HEK293 (cell line): ENCODE measurements around the gene TEX13D.

Experiments used
- MZF1 ChIP-seq: fragments of 450-650 bp; formaldehyde crosslinking; IDR thresholded peaks from 2 replicates; pipeline ENCODE4 v1.5.1; 2017; ENCODE audit warnings: missing biosample characterization, missing genetic modification characterization, borderline replicate concordance
- TRIM28 ChIP-seq: IDR thresholded peaks from 2 replicates; pipeline ENCODE4 v1.6.1; 2011; ENCODE audit warnings: low read length, control low read depth, borderline replicate concordance
- ZNF10 ChIP-seq: fragments of 450-650 bp; formaldehyde crosslinking; IDR thresholded peaks from 2 replicates; pipeline ENCODE4 v1.5.1; 2017; ENCODE audit warnings: missing biosample characterization, missing genetic modification characterization
- ZNF140 ChIP-seq: fragments of 450-650 bp; formaldehyde crosslinking; IDR thresholded peaks from 2 replicates; pipeline ENCODE4 v1.5.1; 2016; ENCODE audit warnings: missing biosample characterization, missing genetic modification characterization
- ZNF2 ChIP-seq: fragments of 450-650 bp; formaldehyde crosslinking; IDR thresholded peaks from 2 replicates; pipeline ENCODE4 v1.5.1; 2016; ENCODE audit warnings: missing biosample characterization, missing genetic modification characterization
- ZNF248 ChIP-seq: fragments of 450-650 bp; formaldehyde crosslinking; IDR thresholded peaks from 2 replicates; pipeline ENCODE4 v1.5.1; 2017; ENCODE audit warnings: missing biosample characterization, missing genetic modification characterization
- ZNF324 ChIP-seq: fragments of 450-650 bp; formaldehyde crosslinking; IDR thresholded peaks from 2 replicates; pipeline ENCODE4 v1.5.1; 2016; ENCODE audit warnings: missing biosample characterization, missing genetic modification characterization
- TF ChIP-seq, protein P1 (sequence below): sonication (generic); formaldehyde crosslinking; IDR thresholded peaks from 2 replicates; pipeline ENCODE4 v1.8.1; 2022; ENCODE audit warnings: mild to moderate bottlenecking, moderate library complexity, missing genetic modification reagents
- TF ChIP-seq, protein P2 (sequence below): fragments of 450-650 bp; formaldehyde crosslinking; IDR thresholded peaks from 2 replicates; pipeline ENCODE4 v1.5.1; 2016; ENCODE audit warnings: missing biosample characterization, missing genetic modification characterization, low read depth
- TF ChIP-seq, protein P3 (sequence below): fragments of 450-650 bp; formaldehyde crosslinking; IDR thresholded peaks from 2 replicates; pipeline ENCODE4 v1.5.1; 2017; ENCODE audit warnings: missing biosample characterization, mild to moderate bottlenecking, missing genetic modification characterization, moderate library complexity
- TF ChIP-seq, protein P4 (sequence below): fragments of 450-650 bp; formaldehyde crosslinking; IDR thresholded peaks from 2 replicates; pipeline ENCODE4 v1.5.1; 2016; ENCODE audit warnings: missing biosample characterization, missing genetic modification characterization
- TF ChIP-seq, protein P5 (sequence below): fragments of 450-650 bp; formaldehyde crosslinking; IDR thresholded peaks from 2 replicates; pipeline ENCODE4 v1.5.1; 2017; ENCODE audit warnings: missing biosample characterization, missing genetic modification characterization
- TF ChIP-seq, protein P6 (sequence below): fragments of 450-650 bp; formaldehyde crosslinking; IDR thresholded peaks from 2 replicates; pipeline ENCODE4 v1.5.1; 2016; ENCODE audit warnings: missing biosample characterization, missing genetic modification characterization

DNA sequence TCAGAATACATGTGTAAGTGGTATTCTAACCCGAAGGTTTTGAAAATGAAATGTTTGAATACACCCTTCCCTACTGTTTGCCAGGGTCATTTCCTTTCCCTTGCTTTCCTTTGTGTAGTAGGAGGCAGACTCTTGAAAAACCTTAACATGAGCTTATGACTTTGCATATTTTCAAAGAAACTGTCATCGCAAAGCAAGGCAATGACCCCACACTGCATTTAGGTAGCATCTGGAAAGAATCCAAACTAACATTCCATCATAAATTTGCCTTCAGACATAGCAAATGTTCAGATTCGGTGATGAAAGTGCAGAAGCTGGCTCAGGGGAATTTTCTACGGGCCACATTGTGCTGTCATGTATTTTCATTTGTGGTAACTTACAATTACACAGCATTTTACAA lies 46.2 kb downstream of the TEX13D start:
- TF ChIP-seq, protein P1, sequence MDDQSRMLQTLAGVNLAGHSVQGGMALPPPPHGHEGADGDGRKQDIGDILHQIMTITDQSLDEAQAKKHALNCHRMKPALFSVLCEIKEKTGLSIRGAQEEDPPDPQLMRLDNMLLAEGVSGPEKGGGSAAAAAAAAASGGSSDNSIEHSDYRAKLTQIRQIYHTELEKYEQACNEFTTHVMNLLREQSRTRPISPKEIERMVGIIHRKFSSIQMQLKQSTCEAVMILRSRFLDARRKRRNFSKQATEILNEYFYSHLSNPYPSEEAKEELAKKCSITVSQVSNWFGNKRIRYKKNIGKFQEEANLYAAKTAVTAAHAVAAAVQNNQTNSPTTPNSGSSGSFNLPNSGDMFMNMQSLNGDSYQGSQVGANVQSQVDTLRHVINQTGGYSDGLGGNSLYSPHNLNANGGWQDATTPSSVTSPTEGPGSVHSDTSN (CRISPR knock-in tag), result no peak
- no peak for TF ChIP-seq TRIM28
- TF ChIP-seq, protein P2, sequence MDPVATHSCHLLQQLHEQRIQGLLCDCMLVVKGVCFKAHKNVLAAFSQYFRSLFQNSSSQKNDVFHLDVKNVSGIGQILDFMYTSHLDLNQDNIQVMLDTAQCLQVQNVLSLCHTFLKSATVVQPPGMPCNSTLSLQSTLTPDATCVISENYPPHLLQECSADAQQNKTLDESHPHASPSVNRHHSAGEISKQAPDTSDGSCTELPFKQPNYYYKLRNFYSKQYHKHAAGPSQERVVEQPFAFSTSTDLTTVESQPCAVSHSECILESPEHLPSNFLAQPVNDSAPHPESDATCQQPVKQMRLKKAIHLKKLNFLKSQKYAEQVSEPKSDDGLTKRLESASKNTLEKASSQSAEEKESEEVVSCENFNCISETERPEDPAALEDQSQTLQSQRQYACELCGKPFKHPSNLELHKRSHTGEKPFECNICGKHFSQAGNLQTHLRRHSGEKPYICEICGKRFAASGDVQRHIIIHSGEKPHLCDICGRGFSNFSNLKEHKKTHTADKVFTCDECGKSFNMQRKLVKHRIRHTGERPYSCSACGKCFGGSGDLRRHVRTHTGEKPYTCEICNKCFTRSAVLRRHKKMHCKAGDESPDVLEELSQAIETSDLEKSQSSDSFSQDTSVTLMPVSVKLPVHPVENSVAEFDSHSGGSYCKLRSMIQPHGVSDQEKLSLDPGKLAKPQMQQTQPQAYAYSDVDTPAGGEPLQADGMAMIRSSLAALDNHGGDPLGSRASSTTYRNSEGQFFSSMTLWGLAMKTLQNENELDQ (tag by site-specific recombination), result no peak
- no peak for TF ChIP-seq ZNF324 (tag by site-specific recombination)
- TF ChIP-seq ZNF140 (tag by site-specific recombination), result no peak
- no peak for TF ChIP-seq ZNF248 (tag by site-specific recombination)
- TF ChIP-seq, protein P3, sequence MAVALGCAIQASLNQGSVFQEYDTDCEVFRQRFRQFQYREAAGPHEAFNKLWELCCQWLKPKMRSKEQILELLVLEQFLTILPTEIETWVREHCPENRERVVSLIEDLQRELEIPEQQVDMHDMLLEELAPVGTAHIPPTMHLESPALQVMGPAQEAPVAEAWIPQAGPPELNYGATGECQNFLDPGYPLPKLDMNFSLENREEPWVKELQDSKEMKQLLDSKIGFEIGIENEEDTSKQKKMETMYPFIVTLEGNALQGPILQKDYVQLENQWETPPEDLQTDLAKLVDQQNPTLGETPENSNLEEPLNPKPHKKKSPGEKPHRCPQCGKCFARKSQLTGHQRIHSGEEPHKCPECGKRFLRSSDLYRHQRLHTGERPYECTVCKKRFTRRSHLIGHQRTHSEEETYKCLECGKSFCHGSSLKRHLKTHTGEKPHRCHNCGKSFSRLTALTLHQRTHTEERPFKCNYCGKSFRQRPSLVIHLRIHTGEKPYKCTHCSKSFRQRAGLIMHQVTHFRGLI (tag by site-specific recombination), result no peak
- TF ChIP-seq, protein P4, sequence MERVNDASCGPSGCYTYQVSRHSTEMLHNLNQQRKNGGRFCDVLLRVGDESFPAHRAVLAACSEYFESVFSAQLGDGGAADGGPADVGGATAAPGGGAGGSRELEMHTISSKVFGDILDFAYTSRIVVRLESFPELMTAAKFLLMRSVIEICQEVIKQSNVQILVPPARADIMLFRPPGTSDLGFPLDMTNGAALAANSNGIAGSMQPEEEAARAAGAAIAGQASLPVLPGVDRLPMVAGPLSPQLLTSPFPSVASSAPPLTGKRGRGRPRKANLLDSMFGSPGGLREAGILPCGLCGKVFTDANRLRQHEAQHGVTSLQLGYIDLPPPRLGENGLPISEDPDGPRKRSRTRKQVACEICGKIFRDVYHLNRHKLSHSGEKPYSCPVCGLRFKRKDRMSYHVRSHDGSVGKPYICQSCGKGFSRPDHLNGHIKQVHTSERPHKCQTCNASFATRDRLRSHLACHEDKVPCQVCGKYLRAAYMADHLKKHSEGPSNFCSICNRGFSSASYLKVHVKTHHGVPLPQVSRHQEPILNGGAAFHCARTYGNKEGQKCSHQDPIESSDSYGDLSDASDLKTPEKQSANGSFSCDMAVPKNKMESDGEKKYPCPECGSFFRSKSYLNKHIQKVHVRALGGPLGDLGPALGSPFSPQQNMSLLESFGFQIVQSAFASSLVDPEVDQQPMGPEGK (tag by site-specific recombination), result no peak
- TF ChIP-seq, protein P5, sequence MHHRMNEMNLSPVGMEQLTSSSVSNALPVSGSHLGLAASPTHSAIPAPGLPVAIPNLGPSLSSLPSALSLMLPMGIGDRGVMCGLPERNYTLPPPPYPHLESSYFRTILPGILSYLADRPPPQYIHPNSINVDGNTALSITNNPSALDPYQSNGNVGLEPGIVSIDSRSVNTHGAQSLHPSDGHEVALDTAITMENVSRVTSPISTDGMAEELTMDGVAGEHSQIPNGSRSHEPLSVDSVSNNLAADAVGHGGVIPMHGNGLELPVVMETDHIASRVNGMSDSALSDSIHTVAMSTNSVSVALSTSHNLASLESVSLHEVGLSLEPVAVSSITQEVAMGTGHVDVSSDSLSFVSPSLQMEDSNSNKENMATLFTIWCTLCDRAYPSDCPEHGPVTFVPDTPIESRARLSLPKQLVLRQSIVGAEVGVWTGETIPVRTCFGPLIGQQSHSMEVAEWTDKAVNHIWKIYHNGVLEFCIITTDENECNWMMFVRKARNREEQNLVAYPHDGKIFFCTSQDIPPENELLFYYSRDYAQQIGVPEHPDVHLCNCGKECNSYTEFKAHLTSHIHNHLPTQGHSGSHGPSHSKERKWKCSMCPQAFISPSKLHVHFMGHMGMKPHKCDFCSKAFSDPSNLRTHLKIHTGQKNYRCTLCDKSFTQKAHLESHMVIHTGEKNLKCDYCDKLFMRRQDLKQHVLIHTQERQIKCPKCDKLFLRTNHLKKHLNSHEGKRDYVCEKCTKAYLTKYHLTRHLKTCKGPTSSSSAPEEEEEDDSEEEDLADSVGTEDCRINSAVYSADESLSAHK (tag by site-specific recombination), result no peak
- TF ChIP-seq ZNF2 (tag by site-specific recombination), result no peak
- no peak for TF ChIP-seq MZF1 (tag by site-specific recombination)
- TF ChIP-seq, protein P6, sequence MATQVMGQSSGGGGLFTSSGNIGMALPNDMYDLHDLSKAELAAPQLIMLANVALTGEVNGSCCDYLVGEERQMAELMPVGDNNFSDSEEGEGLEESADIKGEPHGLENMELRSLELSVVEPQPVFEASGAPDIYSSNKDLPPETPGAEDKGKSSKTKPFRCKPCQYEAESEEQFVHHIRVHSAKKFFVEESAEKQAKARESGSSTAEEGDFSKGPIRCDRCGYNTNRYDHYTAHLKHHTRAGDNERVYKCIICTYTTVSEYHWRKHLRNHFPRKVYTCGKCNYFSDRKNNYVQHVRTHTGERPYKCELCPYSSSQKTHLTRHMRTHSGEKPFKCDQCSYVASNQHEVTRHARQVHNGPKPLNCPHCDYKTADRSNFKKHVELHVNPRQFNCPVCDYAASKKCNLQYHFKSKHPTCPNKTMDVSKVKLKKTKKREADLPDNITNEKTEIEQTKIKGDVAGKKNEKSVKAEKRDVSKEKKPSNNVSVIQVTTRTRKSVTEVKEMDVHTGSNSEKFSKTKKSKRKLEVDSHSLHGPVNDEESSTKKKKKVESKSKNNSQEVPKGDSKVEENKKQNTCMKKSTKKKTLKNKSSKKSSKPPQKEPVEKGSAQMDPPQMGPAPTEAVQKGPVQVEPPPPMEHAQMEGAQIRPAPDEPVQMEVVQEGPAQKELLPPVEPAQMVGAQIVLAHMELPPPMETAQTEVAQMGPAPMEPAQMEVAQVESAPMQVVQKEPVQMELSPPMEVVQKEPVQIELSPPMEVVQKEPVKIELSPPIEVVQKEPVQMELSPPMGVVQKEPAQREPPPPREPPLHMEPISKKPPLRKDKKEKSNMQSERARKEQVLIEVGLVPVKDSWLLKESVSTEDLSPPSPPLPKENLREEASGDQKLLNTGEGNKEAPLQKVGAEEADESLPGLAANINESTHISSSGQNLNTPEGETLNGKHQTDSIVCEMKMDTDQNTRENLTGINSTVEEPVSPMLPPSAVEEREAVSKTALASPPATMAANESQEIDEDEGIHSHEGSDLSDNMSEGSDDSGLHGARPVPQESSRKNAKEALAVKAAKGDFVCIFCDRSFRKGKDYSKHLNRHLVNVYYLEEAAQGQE (tag by site-specific recombination), result no peak
- TF ChIP-seq ZNF10 (tag by site-specific recombination), result no peak
